Suprapubic skin (tissue), 4 donors: ENCODE measurements around the gene KLHL33.

Experiments
- EP300 ChIP-seq: sonication (generic); formaldehyde crosslinking; IDR thresholded peaks from one replicate; pipeline ENCODE4 v1.6.1; 2017; ENCODE audit warnings: antibody characterized with exemption
- POLR2A ChIP-seq, 2 donors: fragments of 450-650 bp; IDR thresholded peaks; one replicate each; pipeline ENCODE4 v1.6.1; 2017; ENCODE audit warnings: antibody characterized with exemption in 2 of 2, mild to moderate bottlenecking in 2 of 2, moderate library complexity in 2 of 2
- POLR2AphosphoS5 ChIP-seq, 3 donors: sonication (generic); formaldehyde crosslinking; IDR thresholded peaks; one replicate each; pipeline ENCODE4 v1.6.1; 2017; ENCODE audit warnings: antibody characterized with exemption in 3 of 3
- TF ChIP-seq, protein P1 (sequence below), 2 donors: fragments of 200-600 bp in 1 of 2; fragments of 450-650 bp in 1 of 2; sonication (generic) in 1 of 2; IDR thresholded peaks; one replicate each; pipeline ENCODE4 v1.5.1; 2016 to 2019; ENCODE audit warnings: antibody characterized with exemption in 2 of 2, mild to moderate bottlenecking in 1 of 2, moderate library complexity in 1 of 2

DNA sequence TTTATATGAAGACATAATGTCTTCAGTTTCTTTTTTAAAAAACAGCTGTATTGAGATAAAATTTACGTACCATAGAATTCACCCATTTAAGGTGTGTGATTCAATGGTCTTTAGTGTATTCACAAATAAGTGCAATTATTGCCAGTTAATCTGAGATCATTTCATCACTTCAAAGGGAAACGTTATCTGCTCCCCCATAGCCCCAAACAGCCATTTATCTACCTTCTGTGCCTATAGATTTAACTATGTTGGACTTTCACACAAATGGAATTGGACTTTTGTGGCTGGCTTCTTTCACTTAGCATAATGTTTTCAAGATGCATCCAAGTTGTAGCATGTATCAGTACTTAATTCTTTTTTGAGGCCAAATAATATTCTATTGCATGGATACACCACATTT, 42.9 kb upstream of the KLHL33 start:
- TF ChIP-seq, protein P1, sequence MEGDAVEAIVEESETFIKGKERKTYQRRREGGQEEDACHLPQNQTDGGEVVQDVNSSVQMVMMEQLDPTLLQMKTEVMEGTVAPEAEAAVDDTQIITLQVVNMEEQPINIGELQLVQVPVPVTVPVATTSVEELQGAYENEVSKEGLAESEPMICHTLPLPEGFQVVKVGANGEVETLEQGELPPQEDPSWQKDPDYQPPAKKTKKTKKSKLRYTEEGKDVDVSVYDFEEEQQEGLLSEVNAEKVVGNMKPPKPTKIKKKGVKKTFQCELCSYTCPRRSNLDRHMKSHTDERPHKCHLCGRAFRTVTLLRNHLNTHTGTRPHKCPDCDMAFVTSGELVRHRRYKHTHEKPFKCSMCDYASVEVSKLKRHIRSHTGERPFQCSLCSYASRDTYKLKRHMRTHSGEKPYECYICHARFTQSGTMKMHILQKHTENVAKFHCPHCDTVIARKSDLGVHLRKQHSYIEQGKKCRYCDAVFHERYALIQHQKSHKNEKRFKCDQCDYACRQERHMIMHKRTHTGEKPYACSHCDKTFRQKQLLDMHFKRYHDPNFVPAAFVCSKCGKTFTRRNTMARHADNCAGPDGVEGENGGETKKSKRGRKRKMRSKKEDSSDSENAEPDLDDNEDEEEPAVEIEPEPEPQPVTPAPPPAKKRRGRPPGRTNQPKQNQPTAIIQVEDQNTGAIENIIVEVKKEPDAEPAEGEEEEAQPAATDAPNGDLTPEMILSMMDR (IDR thresholded peaks at IDR 0.05), result no peak
- no peak for TF ChIP-seq POLR2AphosphoS5 (IDR thresholded peaks at IDR 0.05)
- no peak for TF ChIP-seq POLR2A (IDR thresholded peaks at IDR 0.05)
- no peak for TF ChIP-seq EP300
